Nephron (organoid): Measurements from ENCODE around the gene ZG16B.

Experiments used
- H3K27ac Mint-ChIP-seq, 3 experiments: 2 replicates each; pipeline ENCODE4 v1.8.0; 2020; ENCODE audit warnings: mixed read lengths in 3 of 3, mild to moderate bottlenecking in 2 of 3, moderate library complexity in 1 of 3
- H3K27me3 Mint-ChIP-seq: 2 replicates; pipeline ENCODE4 v1.8.0; 2021; ENCODE audit warnings: low read depth, mild to moderate bottlenecking, moderate library complexity, mixed read lengths
- H3K36me3 Mint-ChIP-seq: 2 replicates; pipeline ENCODE4 v1.8.0; 2020; ENCODE audit warnings: low read depth, mixed read lengths
- H3K4me1 Mint-ChIP-seq: 2 replicates; pipeline ENCODE4 v1.8.0; 2020; ENCODE audit warnings: mixed read lengths
- H3K4me3 Mint-ChIP-seq, 3 experiments: 2 replicates each; pipeline ENCODE4 v1.8.0; 2020; ENCODE audit warnings: mild to moderate bottlenecking in 3 of 3, mixed read lengths in 3 of 3, moderate library complexity in 2 of 3
- H3K9me3 Mint-ChIP-seq: 2 replicates; pipeline ENCODE4 v1.8.0; 2020; ENCODE audit warnings: mixed read lengths
- TF ChIP-seq, protein P1 (sequence below), 3 experiments: fragments of 200-600 bp; sonication (generic); IDR thresholded peaks; one replicate each; pipeline ENCODE4 v1.5.0; 2021; ENCODE audit warnings: antibody characterized with exemption in 3 of 3; ENCODE audit not compliant: unreplicated experiment in 3 of 3

The ZG16B gene

DNA sequence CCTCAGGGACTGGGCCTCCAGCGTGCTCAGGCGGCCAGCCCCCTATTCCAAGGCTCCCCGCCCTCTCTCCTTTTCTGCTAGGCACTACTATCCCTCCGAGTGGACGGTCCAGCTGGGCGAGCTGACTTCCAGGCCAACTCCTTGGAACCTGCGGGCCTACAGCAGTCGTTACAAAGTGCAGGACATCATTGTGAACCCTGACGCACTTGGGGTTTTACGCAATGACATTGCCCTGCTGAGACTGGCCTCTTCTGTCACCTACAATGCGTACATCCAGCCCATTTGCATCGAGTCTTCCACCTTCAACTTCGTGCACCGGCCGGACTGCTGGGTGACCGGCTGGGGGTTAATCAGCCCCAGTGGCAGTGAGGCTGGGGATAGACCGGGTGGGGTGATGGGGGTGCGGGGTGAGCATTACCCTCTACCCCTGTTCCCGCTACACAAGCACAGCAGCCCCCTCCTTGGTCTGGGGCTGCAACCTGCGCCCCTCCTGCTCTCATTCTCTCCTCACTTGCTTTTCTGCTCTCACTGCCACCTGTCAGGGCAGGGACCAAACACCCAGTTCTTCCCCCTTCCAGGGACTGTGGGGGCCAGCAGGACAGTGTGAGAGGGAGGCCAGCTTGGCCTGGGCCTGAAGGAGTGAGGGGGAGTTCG, 30.8 kb upstream of the ZG16B start:
- Mint-ChIP-seq H3K27me3 (peaks cover 9% of the 10 kb centered on the region), H3K36me3 (peaks cover 4% of the 10 kb centered on the region), H3K4me1 (peaks cover 8% of the 10 kb centered on the region), H3K4me3 (no peak overlapping the region), H3K27ac (no peak overlapping the region), H3K9me3 (peaks cover 16% of the 10 kb centered on the region)
- TF ChIP-seq, protein P1, sequence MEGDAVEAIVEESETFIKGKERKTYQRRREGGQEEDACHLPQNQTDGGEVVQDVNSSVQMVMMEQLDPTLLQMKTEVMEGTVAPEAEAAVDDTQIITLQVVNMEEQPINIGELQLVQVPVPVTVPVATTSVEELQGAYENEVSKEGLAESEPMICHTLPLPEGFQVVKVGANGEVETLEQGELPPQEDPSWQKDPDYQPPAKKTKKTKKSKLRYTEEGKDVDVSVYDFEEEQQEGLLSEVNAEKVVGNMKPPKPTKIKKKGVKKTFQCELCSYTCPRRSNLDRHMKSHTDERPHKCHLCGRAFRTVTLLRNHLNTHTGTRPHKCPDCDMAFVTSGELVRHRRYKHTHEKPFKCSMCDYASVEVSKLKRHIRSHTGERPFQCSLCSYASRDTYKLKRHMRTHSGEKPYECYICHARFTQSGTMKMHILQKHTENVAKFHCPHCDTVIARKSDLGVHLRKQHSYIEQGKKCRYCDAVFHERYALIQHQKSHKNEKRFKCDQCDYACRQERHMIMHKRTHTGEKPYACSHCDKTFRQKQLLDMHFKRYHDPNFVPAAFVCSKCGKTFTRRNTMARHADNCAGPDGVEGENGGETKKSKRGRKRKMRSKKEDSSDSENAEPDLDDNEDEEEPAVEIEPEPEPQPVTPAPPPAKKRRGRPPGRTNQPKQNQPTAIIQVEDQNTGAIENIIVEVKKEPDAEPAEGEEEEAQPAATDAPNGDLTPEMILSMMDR (IDR thresholded peaks at IDR 0.05; ENCODE audit: unreplicated experiment in 3 of 3): no peak

DNA sequence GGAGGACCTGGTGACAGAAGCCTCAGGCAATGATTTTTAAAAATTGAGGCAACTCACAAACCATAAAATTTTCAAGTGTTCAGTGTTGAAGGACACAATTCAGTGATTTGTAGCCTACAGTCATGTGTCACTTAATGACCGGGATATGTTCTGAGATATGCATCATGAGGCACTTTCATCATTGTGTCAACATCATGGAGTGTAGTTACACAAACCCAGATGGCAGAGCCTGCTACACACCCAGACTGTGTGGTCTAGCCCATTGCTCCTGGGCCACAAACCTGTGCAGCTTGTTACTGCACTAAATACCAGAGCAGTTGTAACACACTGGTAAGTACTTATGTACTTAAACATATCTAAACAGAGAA, 30.3 kb upstream of the ZG16B start:
- Mint-ChIP-seq H3K27me3 (peaks cover 9% of the 10 kb centered on the region), H3K4me3 (no peak overlapping the region), H3K4me1 (peaks cover 8% of the 10 kb centered on the region), H3K36me3 (peaks cover 4% of the 10 kb centered on the region), H3K27ac (no peak overlapping the region), H3K9me3 (peaks cover 18% of the 10 kb centered on the region)
- TF ChIP-seq, protein P1 (IDR thresholded peaks at IDR 0.05; ENCODE audit: unreplicated experiment in 3 of 3): no peak

DNA sequence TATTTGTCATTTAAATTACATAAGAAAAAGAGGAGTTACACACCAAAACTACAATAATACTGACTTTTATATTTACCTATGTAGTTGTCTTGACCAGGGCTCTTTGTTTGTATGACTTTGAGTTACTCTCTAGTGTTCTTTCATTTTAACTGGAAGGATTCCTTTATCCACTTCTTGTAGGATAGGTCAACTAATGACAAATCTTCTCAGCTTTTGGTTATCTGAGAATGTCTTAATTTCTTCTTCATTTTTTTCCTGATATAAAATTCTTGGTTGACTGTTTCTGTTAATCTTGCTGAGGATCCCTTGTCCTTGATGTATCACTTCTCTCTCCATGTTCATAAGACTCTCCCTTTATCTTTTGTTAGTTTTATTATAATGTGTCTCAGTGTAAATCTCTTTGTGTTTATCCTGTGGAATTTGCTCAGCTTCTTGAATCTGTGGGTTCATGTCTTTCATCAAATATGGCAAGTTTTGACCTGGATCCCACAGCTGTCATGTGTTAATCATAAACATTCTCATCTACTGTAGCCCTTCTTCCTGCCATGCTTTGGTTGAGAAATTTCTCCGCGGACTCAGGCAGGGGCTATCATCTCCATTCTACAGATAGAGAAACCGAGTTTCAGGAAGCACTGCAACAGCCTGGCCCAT, 26.4 kb upstream of the ZG16B start:
- peaks cover 35% of the 10 kb centered on the region for H3K9me3 Mint-ChIP-seq
- TF ChIP-seq, protein P1 (IDR thresholded peaks at IDR 0.05; ENCODE audit: unreplicated experiment in 3 of 3): no peak
- H3K4me1 Mint-ChIP-seq: no peaks in the 10 kb centered on the region
- peaks cover 7% of the 10 kb centered on the region for H3K36me3 Mint-ChIP-seq
- H3K4me3 Mint-ChIP-seq: no peak overlapping the region
- H3K27ac Mint-ChIP-seq: no peak overlapping the region
- peaks cover 22% of the 10 kb centered on the region for H3K27me3 Mint-ChIP-seq

DNA sequence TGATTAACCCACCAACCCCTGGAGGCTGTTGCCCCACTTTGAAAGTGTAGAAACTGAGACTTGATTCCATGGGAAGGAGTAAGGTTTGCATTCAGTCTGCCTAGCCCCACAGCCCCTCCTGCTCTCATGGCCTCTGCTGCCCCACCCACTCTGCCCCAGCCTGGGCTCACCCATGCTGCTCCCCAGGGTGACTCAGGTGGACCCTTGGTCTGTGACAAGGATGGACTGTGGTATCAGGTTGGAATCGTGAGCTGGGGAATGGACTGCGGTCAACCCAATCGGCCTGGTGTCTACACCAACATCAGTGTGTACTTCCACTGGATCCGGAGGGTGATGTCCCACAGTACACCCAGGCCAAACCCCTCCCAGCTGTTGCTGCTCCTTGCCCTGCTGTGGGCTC, 25.4 kb upstream of the ZG16B start:
- Mint-ChIP-seq H3K27ac (no peak overlapping the region), H3K4me1 (no peaks in the 10 kb centered on the region), H3K27me3 (peaks cover 26% of the 10 kb centered on the region), H3K36me3 (peaks cover 7% of the 10 kb centered on the region), H3K4me3 (no peak overlapping the region), H3K9me3 (peaks cover 44% of the 10 kb centered on the region)
- TF ChIP-seq, protein P1 (IDR thresholded peaks at IDR 0.05; ENCODE audit: unreplicated experiment in 3 of 3): no peak

DNA sequence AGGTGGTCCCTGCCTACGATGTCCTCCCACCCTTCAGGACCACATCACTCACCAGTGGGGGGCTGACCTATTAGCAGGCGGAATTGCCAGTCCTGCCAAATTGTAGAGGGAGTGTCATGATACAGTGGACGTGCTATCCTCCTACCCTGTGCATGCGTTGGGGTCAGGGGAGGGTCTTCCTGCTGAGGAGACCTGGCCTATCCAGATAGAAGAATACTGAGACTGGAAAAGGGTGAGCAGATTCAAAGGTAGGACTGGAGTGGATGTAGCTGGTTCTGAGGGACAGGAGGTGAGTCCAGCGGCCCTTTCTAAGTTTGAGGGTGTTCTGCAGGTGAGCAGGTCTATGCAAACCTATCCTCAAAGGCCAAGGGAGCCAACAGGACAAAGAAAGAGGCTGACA, 23.8 kb upstream of the ZG16B start:
- peaks cover 44% of the 10 kb centered on the region for H3K9me3 Mint-ChIP-seq
- peaks cover 36% of the 10 kb centered on the region for H3K27me3 Mint-ChIP-seq
- H3K36me3 Mint-ChIP-seq: peaks cover 7% of the 10 kb centered on the region
- H3K27ac Mint-ChIP-seq: no peak overlapping the region
- no peak overlapping the region for H3K4me3 Mint-ChIP-seq
- no peaks in the 10 kb centered on the region for H3K4me1 Mint-ChIP-seq
- TF ChIP-seq, protein P1 (IDR thresholded peaks at IDR 0.05; ENCODE audit: unreplicated experiment in 3 of 3): no peak

DNA sequence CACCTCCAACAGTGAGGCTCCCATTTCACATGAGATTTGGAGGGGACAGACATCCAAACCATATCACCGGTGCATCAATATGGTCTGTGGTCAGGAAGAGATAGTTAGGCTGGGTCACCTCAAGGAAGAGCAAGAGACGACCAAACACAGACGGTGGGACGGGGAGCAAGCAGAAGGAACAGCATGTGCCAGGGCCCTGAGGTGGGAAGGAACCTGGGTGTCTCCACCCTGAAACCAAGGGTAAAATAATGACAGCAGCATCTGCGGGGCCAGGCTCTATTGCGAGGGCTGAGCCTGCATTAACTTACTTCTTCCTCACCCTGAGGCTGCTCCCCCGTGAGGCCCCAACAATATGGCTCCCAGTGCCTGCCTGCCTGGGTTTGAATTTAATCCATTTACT, 21.9 kb upstream of the ZG16B start:
- no peak overlapping the region for H3K4me3 Mint-ChIP-seq
- peaks cover 40% of the 10 kb centered on the region for H3K9me3 Mint-ChIP-seq
- no peak overlapping the region for H3K27ac Mint-ChIP-seq
- H3K36me3 Mint-ChIP-seq: peaks cover 7% of the 10 kb centered on the region
- no peaks in the 10 kb centered on the region for H3K4me1 Mint-ChIP-seq
- TF ChIP-seq, protein P1 (IDR thresholded peaks at IDR 0.05; ENCODE audit: unreplicated experiment in 3 of 3): no peak
- H3K27me3 Mint-ChIP-seq: peaks cover 40% of the 10 kb centered on the region
